ENCODE results near the gene SORBS2. TPM values are rescaled to one million over a fixed set of nuclear protein-coding genes. Genes with fewer than 3 reads are reported as not detected.

The SORBS2 gene
- total and polyA plus RNA-seq, 2 of the 8 experiments (the other 6 are each of a cell fraction or from before 2014, with no cell fraction given), result 73.0 to 87.1 TPM

GRCh38 chr4:185665655-185666054 lies 146.3 kb downstream of the SORBS2 start:
- Histone ChIP-seq H2AFZ (ENCODE audit: low read length) (no peak overlapping the region), H3K4me2 (ENCODE audit: insufficient read depth in 1 of 2, low read depth in 2 of 2, low read length in 2 of 2) (no peak overlapping the region), H2BK15ac (ENCODE audit: low read length) (peak overlapping the region; percentile 67; the same call in 1 of the 2 replicates), H4K8ac (ENCODE audit: extremely low read depth, insufficient read depth, low read length) (no peak overlapping the region), H3K27me3 (replicated peaks in 1 of 4; ENCODE audit: control insufficient read depth in 3 of 4, extremely low read depth in 1 of 4, insufficient read depth in 3 of 4, low read length in 3 of 4) (no peaks in the 10 kb centered on the region), H4K5ac (ENCODE audit: insufficient read length, low read depth, low read length) (no peak overlapping the region), H3K79me2 (ENCODE audit: control insufficient read depth in 1 of 2, insufficient read depth in 2 of 2, low read length in 2 of 2) (no peaks in the 10 kb centered on the region), H2BK5ac (ENCODE audit: low read depth, low read length) (no peak overlapping the region; the same call in 1 of the 2 replicates), H3K36me3 (ENCODE audit: control insufficient read depth in 2 of 4, insufficient read depth in 4 of 4, low read length in 3 of 4) (peaks cover 0 to 18% (median 3%) of the 10 kb centered on the region in 4 experiments; a peak in 3 of 8 replicates), H3K14ac (ENCODE audit: insufficient read length) (no peak overlapping the region), H3K18ac (ENCODE audit: extremely low read depth, low read length) (0 out of 2 replicates have a peak overlapping the region, but pooled peaks have one; percentile 62), H2BK12ac (ENCODE audit: low read depth, low read length) (no peak overlapping the region), H4K20me1 (replicated peaks in 1 of 2; ENCODE audit: control insufficient read depth in 1 of 2, insufficient read depth in 2 of 2, low read length in 2 of 2) (no peaks in the 10 kb centered on the region), H3K23me2 (ENCODE audit: low read depth, low read length) (no peaks in the 10 kb centered on the region), H3K56ac (replicated peaks; ENCODE audit: insufficient read length, low read depth, low read length) (no peak overlapping the region), H3K4ac (replicated peaks; ENCODE audit: insufficient read length, low read depth, low read length) (no peak overlapping the region), H2BK120ac (replicated peaks; ENCODE audit: low read depth, low read length) (no peak overlapping the region), H3K4me1 (replicated peaks in 1 of 4; ENCODE audit: control insufficient read depth in 3 of 4, insufficient read depth in 4 of 4, low read length in 3 of 4) (no peaks in the 10 kb centered on the region), H3K4me3 (ENCODE audit: extremely low read depth in 1 of 4, insufficient read depth in 2 of 4, low read depth in 3 of 4, low read length in 4 of 4) (no peak overlapping the region), H2AK5ac (ENCODE audit: low read depth, low read length) (no peak overlapping the region), H2BK20ac (ENCODE audit: low read length) (no peak overlapping the region), H3K23ac (ENCODE audit: insufficient read length) (no peak overlapping the region), H3K9ac (replicated peaks in 1 of 4; ENCODE audit: extremely low read depth in 1 of 4, low read depth in 3 of 4, low read length in 3 of 4) (no peak overlapping the region), H3K27ac (ENCODE audit: low read depth, low read length) (no peak overlapping the region), H4K91ac (replicated peaks; ENCODE audit: insufficient read length, low read length) (no peak overlapping the region), H3K9me3 (ENCODE audit: insufficient read depth in 2 of 2, low read depth in 1 of 2, low read length in 1 of 2) (no peaks in the 10 kb centered on the region), H3K79me1 (ENCODE audit: low read depth, low read length) (no peaks in the 10 kb centered on the region; the same call in 1 of the 2 replicates)
- ChIA-PET CTCF (ENCODE audit: partially characterized antibody) (interaction anchor here (1.0 to 1.5 kb wide), 3 partner anchors 15 to 26 kb away, joined by 3 to 4 read pairs (median 3); no protein-coding TSS in a partner anchor), POLR2A (ENCODE audit: partially characterized antibody) (no interaction called here)
- FAIRE-seq (no peak), DNase-seq (ENCODE audit: low read depth in 1 of 2, low spot score in 2 of 2) (no peak)
- TF ChIP-seq RBBP5 (IDR thresholded peaks at IDR 0.05; ENCODE audit: borderline replicate concordance, low read depth, low read length) (no peak), BRCA1 (IDR thresholded peaks at IDR 0.05; ENCODE audit: low read depth, low read length) (no peak), KDM1A (IDR thresholded peaks at IDR 0.05; ENCODE audit: borderline replicate concordance, low read length) (no peak), EGR1 (IDR thresholded peaks at IDR 0.05; ENCODE audit: borderline replicate concordance, low read depth, low read length) (no peak), TCF12 (IDR thresholded peaks at IDR 0.05; ENCODE audit: low read depth, low read length) (no peak), JUND (IDR thresholded peaks at IDR 0.05; ENCODE audit: low read length) (no peak)
- WGBS, 2 experiments (ENCODE audit: extremely low coverage in 1 of 2, insufficient coverage in 1 of 2, insufficient read length in 1 of 2, insufficient replicate concordance in 2 of 2, low coverage in 1 of 2, low lambda C conversion rate in 2 of 2, missing lambda C conversion rate in 1 of 2), result 90% methylated on average over 9 of the region's 11 CpGs; no CpG with 5 or more reads in 1 of the 2 experiments
